GM12892 (cell line): ENCODE data around the gene NRAS.

Experiments used
- POLR2A ChIP-seq: IDR thresholded peaks from 2 replicates; pipeline ENCODE4 v1.6.1; 2011; ENCODE audit warnings: low read depth, low read length, control low read depth
- POLR2AphosphoS5 ChIP-seq: IDR thresholded peaks from 2 replicates; pipeline ENCODE4 v1.6.1; 2011; ENCODE audit warnings: low read depth, low read length, control low read depth
- TAF1 ChIP-seq: IDR thresholded peaks from 2 replicates; pipeline ENCODE4 v1.6.1; 2011; ENCODE audit warnings: low read depth, mild to moderate bottlenecking, control low read depth, low read length, borderline replicate concordance

DNA sequence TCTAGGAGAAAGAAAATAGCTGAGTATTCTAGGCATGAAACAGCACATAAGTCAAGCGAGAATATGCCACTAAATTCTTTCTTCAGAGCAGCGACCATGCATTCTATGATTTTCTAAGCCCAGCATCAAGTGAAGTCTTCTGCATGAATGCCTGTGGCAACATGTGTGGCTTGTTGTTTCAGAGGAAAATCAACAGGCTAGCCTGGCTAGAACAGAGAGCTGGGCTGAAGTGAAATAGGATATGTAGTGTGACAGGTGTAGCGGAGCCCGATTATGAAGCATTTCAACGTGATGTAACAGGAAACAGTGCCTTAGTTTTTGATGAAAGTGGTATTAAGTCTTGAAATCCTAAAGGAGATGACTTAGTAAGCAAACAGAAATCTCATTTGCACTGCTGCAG lies 34.2 kb upstream of the NRAS start:
- TF ChIP-seq POLR2A: no peak
- no peak for TF ChIP-seq POLR2AphosphoS5
- TF ChIP-seq TAF1: no peak
